Activated CD8-positive, alpha-beta memory T cell treated with anti-CD3 and anti-CD28 coated beads for 24 hours (primary cell): ENCODE measurements around the gene UPK1A.
"Not testable (repeated sequence)": the region's sequence is repeated elsewhere in the genome, so short reads cannot be mapped to it uniquely, and the experiment has no call there.

Experiments used
- DNase-seq: peaks from one replicate; pipeline ENCODE4 v3.0.0-alpha.2; 2020

The UPK1A gene

GRCh38 chr19:35644987-35645679 lies 21.2 kb upstream of the UPK1A start:
- peak; percentile 92 for DNase-seq

- DNase-seq = no peak
Measured at GRCh38 chr19:35645680-35646511, 20.4 kb upstream of the UPK1A start.

- peak; percentile 90 for DNase-seq
Measured at GRCh38 chr19:35648017-35648961, 18.0 kb upstream of the UPK1A start, which contains the start of gene COX6B1. COX6B1 (plus strand) TSS chr19:35648323; CDS start chr19:35651244, 2,921 bp downstream.

GRCh38 chr19:35650581-35650980 lies 15.7 kb upstream of the UPK1A start:
- DNase-seq = no peak

GRCh38 chr19:35654828-35655227 lies 11.5 kb upstream of the UPK1A start:
- DNase-seq = not testable (repeated sequence)

- DNase-seq = no peak
Measured at GRCh38 chr19:35655600-35655999, 10.7 kb upstream of the UPK1A start.

GRCh38 chr19:35656700-35657099 lies 9.6 kb upstream of the UPK1A start:
- DNase-seq = no peak

GRCh38 chr19:35657904-35658700 lies 8.2 kb upstream of the UPK1A start:
- DNase-seq = no peak

- no peak for DNase-seq
Measured at GRCh38 chr19:35661995-35662340, 4.3 kb upstream of the UPK1A start.

GRCh38 chr19:35663981-35664380 lies 2.3 kb upstream of the UPK1A start:
- DNase-seq = no peak

GRCh38 chr19:35665157-35665556 lies 1.2 kb upstream of the UPK1A start:
- DNase-seq = no peak

GRCh38 chr19:35665604-35666003 lies 713 bp upstream of the UPK1A start:
- DNase-seq = no peak

GRCh38 chr19:35669566-35669965 lies 3.2 kb downstream of the UPK1A start:
- DNase-seq = no peak

- no peak for DNase-seq
Measured at GRCh38 chr19:35669974-35670373, 3.7 kb downstream of the UPK1A start.

GRCh38 chr19:35670686-35671085 lies 4.4 kb downstream of the UPK1A start:
- DNase-seq = no peak

GRCh38 chr19:35671818-35672217 lies 5.5 kb downstream of the UPK1A start:
- no peak for DNase-seq

- DNase-seq = peak; percentile 70
Measured at GRCh38 chr19:35673121-35673804, 6.9 kb downstream of the UPK1A start.

- no peak for DNase-seq
Measured at GRCh38 chr19:35675589-35676140, 9.3 kb downstream of the UPK1A start.

- no peak for DNase-seq
Measured at GRCh38 chr19:35689836-35690235, 23.5 kb downstream of the UPK1A start.

GRCh38 chr19:35691106-35691505 lies 24.8 kb downstream of the UPK1A start:
- DNase-seq = not testable (repeated sequence)

- no peak for DNase-seq
Measured at GRCh38 chr19:35692010-35692409, 25.7 kb downstream of the UPK1A start.
